IPS DF 4.7 (cell line): ENCODE measurements around the gene MYOD1.

ENCODE experiments used
- DNase-seq: peaks from one replicate; pipeline ENCODE4 v3.0.0-alpha.2; 2013; ENCODE audit warnings: low spot score; ENCODE audit errors: extremely low read depth

Gene MYOD1

GRCh38 chr11:17750013-17750800, 30.8 kb downstream of the MYOD1 start:
- DNase-seq: no peak

GRCh38 chr11:17750801-17751165, 31.4 kb downstream of the MYOD1 start:
- DNase-seq: no peak

DNA sequence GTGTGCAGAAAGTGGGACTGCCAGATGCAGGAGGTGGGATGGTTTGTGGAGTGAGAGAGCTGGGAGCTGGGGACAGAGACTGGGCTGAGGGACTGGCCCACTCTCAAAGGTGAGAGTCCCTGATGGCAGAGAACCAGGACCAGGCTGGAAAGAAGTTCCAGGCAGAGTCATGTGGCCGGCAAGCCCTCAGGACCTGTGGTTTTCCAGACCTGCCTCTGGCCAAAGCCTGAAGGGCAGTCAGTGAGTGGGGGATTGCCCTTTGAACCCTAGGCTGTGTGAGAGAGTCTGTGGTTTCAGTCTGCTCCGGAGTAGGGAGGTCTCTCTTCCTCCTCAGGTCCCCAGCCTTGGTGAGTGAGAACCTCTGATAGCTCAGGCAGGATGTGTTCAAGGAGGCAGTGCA, 32.2 kb downstream of the MYOD1 start:
- DNase-seq: no peak

DNA sequence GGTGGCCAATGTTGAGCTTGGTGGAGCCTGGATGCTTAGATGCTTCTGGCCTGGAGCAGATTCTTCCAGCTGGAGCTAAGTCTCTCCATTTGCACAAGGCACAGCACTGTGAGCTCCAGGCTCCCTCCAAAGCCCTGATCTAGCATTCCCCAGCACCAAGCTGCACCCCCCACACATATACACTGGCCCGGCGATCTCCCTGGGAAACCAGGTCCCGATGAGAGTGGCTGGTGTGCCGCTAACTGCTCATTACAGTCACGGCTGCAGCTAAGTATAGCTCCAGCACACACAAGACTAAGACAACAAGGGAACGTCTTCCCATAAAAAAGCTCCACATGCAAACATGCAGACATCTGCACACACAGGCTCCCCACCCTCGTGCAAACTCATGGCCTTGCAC, 32.8 kb downstream of the MYOD1 start:
- no peak for DNase-seq

GRCh38 chr11:17753153-17753552, 33.8 kb downstream of the MYOD1 start:
- DNase-seq: no peak

GRCh38 chr11:17753641-17754040, 34.3 kb downstream of the MYOD1 start:
- DNase-seq: no peak

- DNase-seq: no peak
Observed at GRCh38 chr11:17755891-17756290, 36.5 kb downstream of the MYOD1 start.

DNA sequence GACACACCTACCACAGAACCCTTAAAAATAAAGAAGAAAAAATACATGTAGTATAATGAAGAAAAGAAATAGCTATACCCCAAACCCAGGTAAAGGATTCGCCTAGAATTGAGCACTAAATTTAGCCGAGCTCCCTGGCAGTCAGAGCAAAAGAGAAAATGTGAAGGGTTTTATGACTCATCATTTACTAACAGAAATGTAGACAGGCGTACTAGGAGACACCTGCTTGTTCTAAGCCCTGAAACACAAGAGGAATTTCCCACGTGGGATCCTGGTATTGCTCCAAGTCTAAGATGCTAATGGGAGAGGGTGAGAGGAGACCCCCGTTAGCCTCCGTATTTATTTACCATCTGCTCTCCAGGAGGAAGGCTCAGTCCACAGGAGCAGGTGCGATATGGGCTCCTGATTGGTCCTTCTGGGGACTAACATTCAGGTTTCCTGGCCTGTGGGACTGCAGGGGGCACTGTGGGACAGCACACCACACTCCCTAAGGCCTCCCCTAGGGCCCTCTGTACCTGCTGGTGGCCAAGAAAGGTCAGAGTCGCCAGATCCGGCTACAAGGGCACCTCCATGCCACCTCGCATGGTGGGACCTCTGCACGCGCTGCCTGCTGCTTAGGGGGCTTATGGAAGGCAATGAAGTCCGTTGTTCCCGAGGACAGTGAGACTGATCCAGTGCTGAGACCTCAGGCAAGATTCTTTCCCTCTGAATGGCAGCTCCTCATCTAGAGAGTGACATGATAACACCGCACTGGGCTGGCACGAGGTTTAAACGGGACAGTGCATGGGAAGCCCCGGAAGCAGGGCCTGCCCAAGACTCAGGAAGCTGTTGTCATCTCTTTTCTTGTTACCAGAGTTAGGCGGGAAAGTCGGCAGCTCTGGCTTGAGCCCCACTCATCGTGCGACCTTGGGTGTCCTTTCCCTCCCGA, 41.0 kb downstream of the MYOD1 start:
- peak; percentile 64 for DNase-seq

GRCh38 chr11:17762309-17762974, 43.1 kb downstream of the MYOD1 start:
- DNase-seq: no peak

- DNase-seq: no peak
Observed at GRCh38 chr11:17763244-17763643, 43.9 kb downstream of the MYOD1 start.

GRCh38 chr11:17763703-17764102, 44.3 kb downstream of the MYOD1 start:
- DNase-seq: no peak

DNA sequence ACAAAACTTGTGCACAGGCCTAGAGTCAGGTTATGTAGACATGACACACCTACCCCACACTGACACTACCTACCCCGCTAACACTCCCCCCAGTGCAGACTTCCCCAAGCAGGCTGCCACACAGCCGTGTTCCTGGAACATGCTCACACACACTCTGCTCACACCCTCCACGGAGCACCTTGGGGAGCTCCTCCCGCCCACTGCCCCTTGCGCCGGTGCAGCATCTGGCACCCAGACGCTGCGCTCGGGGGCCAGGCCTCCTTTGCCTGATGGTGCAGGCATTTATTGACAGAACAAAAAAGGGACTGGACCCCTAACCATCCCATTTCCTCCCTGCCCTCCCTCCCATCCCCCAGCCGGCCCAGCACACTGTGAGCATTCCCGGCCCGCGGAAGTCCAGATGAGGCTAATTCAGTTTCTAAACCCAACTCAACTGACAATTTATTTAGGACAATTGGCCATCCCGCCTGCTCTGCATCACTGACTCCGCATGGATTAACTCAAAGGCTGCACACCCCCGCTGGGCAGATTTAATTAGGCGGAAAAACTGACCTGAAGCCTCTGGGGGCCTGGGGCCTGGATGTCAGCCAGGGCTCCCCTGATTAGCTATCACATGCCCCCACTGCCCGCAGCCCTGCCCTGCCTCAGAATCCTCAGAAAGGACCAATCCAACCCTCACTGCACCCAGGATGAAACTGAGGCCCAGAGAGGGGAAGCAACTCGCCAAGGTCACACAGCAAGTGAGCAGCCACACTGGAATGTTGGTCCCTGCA, 45.3 kb downstream of the MYOD1 start:
- DNase-seq: no peak

- DNase-seq: no peak
Observed at GRCh38 chr11:17765356-17766072, 46.1 kb downstream of the MYOD1 start.

DNA sequence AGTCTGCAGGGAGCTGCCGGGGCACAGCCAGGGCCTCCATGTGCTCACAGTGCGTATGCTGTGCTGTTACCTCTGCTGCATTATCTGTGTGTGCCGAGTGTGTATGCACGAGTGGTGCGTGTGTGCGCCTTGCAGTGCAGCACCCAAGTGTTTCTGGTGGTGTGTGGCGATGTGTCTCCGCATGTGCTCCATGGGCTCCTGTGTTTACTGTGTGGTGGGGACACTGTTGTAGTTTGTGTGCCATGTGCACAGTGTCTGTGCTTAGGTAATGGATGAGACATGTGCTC, 46.6 kb downstream of the MYOD1 start:
- no peak for DNase-seq

DNA sequence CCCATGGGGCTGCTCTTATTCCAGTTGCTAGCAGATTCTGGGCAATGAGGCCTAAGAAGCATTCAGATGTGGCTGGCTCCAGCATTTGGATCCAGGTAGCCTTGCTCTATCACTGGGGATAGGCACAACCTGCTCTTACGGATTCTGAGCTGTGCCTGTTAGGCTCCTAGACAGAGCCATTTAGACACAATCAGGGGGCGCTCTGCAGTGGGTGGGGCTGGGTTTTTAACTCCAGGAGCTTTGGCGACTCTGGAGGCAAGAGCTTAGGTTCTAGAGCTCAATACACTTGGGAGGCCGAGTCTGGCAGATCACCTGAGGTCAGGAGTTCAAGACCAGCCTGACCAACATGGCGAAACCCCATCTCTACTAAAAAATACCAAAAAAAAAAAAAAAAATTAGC, 47.2 kb downstream of the MYOD1 start:
- DNase-seq: no peak

GRCh38 chr11:17767301-17767885, 48.0 kb downstream of the MYOD1 start:
- DNase-seq: no peak

DNA sequence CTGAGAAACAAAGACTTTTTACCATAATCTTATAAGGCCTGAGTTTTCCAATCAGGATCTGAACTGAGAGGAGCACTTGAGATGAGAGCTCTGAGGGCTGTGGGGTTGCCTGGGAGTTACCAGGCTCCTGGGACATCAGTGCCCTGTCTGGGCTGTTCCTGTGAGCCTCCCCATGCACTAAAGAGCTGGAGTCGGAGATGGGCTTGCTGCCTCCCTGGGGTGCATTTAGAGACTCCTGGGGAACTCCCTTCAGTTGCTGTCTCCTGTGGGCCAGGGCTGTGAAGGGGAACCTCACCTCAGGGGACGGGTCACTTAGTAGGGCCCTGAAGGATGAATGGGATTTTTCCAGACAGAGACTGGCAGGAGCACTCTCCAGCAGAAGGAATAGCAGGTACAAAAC, 48.5 kb downstream of the MYOD1 start:
- DNase-seq: no peak

DNA sequence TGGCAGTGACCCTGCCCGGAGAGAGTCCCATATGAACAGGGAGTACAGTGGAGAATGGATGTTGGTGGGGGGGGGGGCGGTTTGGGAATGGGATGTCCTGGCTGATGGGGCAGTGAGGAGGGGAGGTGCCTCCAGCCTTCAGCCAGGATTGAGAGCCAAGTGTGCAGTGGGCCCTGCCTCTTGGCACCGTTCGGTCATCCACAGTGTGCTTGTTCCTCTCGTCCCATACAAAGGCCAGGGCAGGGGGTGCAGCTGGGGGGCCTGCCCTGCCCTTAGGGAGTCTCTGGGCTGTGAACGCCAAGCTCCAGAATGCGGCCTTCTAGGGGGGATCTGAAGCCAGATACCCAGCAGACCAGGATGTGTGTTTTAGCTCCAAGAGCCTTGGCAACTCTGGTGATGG, 49.2 kb downstream of the MYOD1 start:
- no peak for DNase-seq

DNA sequence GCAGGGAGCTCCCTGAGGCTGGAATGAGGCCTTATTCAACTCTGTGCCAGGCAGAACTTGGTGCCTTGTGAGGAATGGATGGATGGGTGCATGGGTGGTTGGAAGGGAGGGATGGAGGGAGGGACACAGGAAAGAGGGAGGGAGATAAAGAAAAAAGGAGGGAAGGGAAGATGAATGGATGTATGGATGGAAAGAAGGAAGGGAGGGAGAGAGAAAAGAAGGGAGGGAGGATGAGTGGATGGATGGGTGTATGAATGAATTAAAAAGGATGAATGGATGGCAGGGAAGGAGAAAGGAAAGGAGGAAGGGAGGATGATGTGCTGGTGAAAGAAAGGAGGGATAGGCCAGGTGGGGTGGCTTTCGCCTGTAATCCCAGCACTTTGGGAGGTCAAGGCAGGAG, 49.8 kb downstream of the MYOD1 start:
- DNase-seq: no peak

GRCh38 chr11:17770048-17770652, 50.8 kb downstream of the MYOD1 start:
- no peak for DNase-seq
